Epithelial cell of esophagus (primary cell): Measurements from ENCODE around the gene METTL13.

Experiments used
- DNase-seq: peaks from one replicate; pipeline ENCODE4 v3.0.0; 2010; ENCODE audit warnings: low read depth
- H3K4me3 ChIP-seq: 2 replicates; pipeline ENCODE4 v1.5.1; 2011; ENCODE audit warnings: mild to moderate bottlenecking, low read length, control low read depth
- CTCF ChIP-seq: IDR thresholded peaks from 2 replicates; pipeline ENCODE4 v1.5.1; 2011; ENCODE audit warnings: low read depth, mild to moderate bottlenecking, low read length, control low read depth, inconsistent platforms; ENCODE audit not compliant: insufficient read depth; ENCODE audit errors: missing control alignments

The METTL13 gene

GRCh38 chr1:171741872-171742576, 39.4 kb upstream of the METTL13 start, which contains the start of gene VAMP4:
VAMP4 (minus strand) TSS chr1:171742065; CDS start chr1:171738414, 3,651 bp downstream.
- TF ChIP-seq CTCF = no peak
- H3K4me3 ChIP-seq = peak within 1 kb of the TSS; percentile 84
- peak; percentile 87 for DNase-seq

GRCh38 chr1:171742577-171742922, 38.9 kb upstream of the METTL13 start:
- peak overlapping the region; percentile 84 for H3K4me3 ChIP-seq
- TF ChIP-seq CTCF = no peak
- peak; percentile 54 for DNase-seq

- no peak for TF ChIP-seq CTCF
- peak; percentile 91 for DNase-seq
These were observed 38.2 kb upstream of the METTL13 start for GRCh38 chr1:171743081-171743870.

DNA sequence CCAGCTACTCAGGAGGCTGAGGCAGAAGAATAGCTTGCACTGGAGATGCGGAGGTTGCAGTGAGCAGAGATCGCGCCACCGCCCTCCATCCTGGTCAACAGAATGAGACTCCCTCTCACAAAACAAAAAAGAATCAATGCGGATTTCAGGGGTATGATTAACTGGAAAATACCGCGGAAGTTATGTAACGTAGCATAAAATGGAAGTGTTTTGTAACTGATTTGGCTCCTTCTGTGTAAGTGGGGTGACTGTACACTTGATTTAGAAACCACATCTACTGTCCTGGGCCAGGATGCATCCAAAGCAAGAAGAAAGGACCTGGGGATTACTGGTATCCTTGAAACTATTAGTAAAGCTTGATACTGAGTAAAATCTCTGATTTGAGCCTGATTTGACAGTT, 36.5 kb upstream of the METTL13 start:
- TF ChIP-seq CTCF = no peak
- no peak overlapping the region for H3K4me3 ChIP-seq
- DNase-seq = no peak

More at GRCh38 chr1:171743081-171743870, 38.2 kb upstream of the METTL13 start:
- peak overlapping the region; percentile 84 for H3K4me3 ChIP-seq

- peak; percentile 68 for DNase-seq
- no peak for TF ChIP-seq CTCF
- no peak overlapping the region for H3K4me3 ChIP-seq
These were observed 32.8 kb upstream of the METTL13 start for GRCh38 chr1:171748651-171749050.

GRCh38 chr1:171751221-171751620, 30.2 kb upstream of the METTL13 start:
- peak; percentile 10 for DNase-seq
- H3K4me3 ChIP-seq = no peak overlapping the region
- TF ChIP-seq CTCF = no peak
